Testis (tissue), 3 donors: ENCODE results near the gene IMMT. TPM values are rescaled to one million over a fixed set of nuclear protein-coding genes. Genes with fewer than 3 reads are reported as not detected.

ENCODE experiments used
- DNase-seq: peaks from one replicate; pipeline ENCODE4 v3.0.0-alpha.2; 2019
- H3K27ac ChIP-seq, 2 donors: fragments of 200-600 bp; sonication (generic); one replicate each; pipeline ENCODE4 v1.5.1; 2019
- H3K27me3 ChIP-seq: fragments of 200-600 bp; sonication (generic); one replicate; pipeline ENCODE4 v1.5.1; 2019
- H3K36me3 ChIP-seq: fragments of 200-600 bp; sonication (generic); one replicate; pipeline ENCODE4 v1.5.1; 2017; ENCODE audit warnings: low read depth; ENCODE audit errors: missing control alignments
- H3K4me1 ChIP-seq: fragments of 200-600 bp; sonication (generic); one replicate; pipeline ENCODE4 v1.5.1; 2019
- H3K4me3 ChIP-seq, 2 donors: fragments of 200-600 bp; sonication (generic); one replicate each; pipeline ENCODE4 v1.5.1; 2017 to 2019
- H3K9me3 ChIP-seq: fragments of 200-600 bp; sonication (generic); one replicate; pipeline ENCODE4 v1.5.1; 2017
- POLR2A ChIP-seq: fragments of 450-650 bp; IDR thresholded peaks from one replicate; pipeline ENCODE4 v1.6.1; 2017; ENCODE audit warnings: antibody characterized with exemption, mild to moderate bottlenecking, moderate library complexity
- WGBS, 2 donors: methylation state at CpG; one replicate each; pipeline ENCODE4 v1.1.5; 2018; 5-methylcytosine and 5-hydroxymethylcytosine counted together
- intact Hi-C: fragments of 100-400 bp; cut with DNase I; formaldehyde crosslinking; loops from one replicate; pipeline ENCODE4 v1.15.1; 2023; ENCODE audit warnings: low total_unique reads
- polyA plus RNA-seq: library from polyadenylated mRNA; stranded (reverse); fragments of 350-450 nt; fragmentation: Illumina TruSeq; extraction: RNeasy Lipid Tissue Mini Kit (QIAGEN cat#74804); gene quantifications from one replicate; pipeline ENCODE4 v1.2.3, GENCODE V29; 2014; ENCODE audit warnings: low read depth, low replicate concordance; ENCODE audit not compliant: insufficient read depth
- total RNA-seq, 2 donors: library from RNA; depleted of rRNA; stranded (reverse); fragments of >200 nt; gene quantifications; one replicate each; pipeline ENCODE4 v1.2.3, GENCODE V29; 2016
- TF ChIP-seq, protein P1 (sequence below), 3 experiments: fragments of 450-650 bp in 2 of 3; fragments of 200-600 bp in 1 of 3; sonication (generic) in 1 of 3; IDR thresholded peaks; one replicate each; pipeline ENCODE4 v1.5.1; 2016 to 2019; ENCODE audit warnings: antibody characterized with exemption in 3 of 3, mild to moderate bottlenecking in 2 of 3, moderate library complexity in 1 of 3

IMMT gene
- total and polyA plus RNA-seq, 3 donors from 2014 or later, result 80.6 to 99.8 (median 87.6) TPM

DNA sequence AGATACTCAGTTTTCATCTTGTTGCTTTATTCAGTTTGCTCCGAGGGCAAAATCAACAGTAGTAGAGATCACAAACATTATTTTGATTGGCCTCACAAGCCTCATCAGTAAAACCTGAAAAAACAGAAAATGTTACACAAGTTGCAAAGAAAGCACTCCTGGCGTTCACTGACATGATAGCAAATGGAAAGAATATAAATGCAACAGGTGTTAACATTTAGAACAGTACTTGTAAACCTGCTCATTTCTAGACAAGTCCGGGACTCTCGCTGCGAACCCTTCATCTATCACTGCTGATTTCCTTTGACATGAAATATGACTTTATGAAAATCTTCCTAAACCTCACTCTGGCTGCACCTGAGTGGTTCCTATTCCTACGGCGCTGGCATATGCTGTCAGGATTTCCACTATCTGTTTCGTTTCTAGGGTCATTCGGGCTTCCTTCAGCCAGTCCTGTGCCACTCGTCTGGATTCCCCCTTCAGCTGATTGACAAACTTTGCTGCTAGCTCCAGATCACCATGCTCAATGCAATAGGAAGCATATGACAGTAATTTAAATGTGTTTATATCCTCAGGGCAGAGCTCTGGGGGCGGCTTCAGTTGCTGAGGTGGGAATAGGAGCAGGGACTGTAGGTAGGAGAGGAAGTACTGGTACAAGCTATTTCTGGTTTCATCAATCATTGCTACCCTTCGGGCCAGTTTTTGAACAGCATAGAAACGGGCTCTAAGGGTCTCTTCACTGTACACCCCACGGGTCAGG is 51.2 kb downstream of the IMMT start:
- intact Hi-C loops, result no loop called here
- no peaks in the 10 kb centered on the region for H3K4me1 ChIP-seq
- WGBS, 2 donors, result 81 to 85% methylated on average over 14 of the region's 14 CpGs

DNA sequence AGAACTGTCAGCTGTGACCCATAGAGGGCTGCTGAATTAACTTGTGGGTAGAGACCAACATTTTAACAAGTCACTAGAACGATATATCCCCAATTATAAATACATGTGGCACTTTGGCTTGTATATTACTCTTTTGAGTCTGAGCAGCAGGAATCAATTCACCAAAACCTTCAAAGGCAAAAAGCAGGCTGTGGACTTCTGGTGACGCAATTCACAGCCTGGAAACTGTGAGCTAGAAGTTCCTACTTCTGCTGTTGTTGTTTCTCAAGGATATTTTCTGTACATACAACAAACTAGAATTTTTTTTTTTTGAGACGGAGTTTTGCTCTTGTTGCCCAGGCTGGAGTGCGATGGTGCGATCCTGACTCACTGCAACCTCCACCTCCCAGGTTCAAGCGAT is 52.0 kb downstream of the IMMT start:
- Histone ChIP-seq H3K27me3 (no peaks in the 10 kb centered on the region), H3K4me1 (no peaks in the 10 kb centered on the region), H3K27ac (no peak overlapping the region), H3K36me3 (no peaks in the 10 kb centered on the region), H3K9me3 (no peaks in the 10 kb centered on the region), H3K4me3 (no peak overlapping the region)
- TF ChIP-seq, protein P1, sequence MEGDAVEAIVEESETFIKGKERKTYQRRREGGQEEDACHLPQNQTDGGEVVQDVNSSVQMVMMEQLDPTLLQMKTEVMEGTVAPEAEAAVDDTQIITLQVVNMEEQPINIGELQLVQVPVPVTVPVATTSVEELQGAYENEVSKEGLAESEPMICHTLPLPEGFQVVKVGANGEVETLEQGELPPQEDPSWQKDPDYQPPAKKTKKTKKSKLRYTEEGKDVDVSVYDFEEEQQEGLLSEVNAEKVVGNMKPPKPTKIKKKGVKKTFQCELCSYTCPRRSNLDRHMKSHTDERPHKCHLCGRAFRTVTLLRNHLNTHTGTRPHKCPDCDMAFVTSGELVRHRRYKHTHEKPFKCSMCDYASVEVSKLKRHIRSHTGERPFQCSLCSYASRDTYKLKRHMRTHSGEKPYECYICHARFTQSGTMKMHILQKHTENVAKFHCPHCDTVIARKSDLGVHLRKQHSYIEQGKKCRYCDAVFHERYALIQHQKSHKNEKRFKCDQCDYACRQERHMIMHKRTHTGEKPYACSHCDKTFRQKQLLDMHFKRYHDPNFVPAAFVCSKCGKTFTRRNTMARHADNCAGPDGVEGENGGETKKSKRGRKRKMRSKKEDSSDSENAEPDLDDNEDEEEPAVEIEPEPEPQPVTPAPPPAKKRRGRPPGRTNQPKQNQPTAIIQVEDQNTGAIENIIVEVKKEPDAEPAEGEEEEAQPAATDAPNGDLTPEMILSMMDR (IDR thresholded peaks at IDR 0.05), result no peak
- TF ChIP-seq POLR2A, result no peak
- 89 to 90% methylated on average over 6 of the region's 6 CpGs for WGBS, 2 donors
- intact Hi-C loops, result no loop called here
- DNase-seq, result no peak

More for the DNA sequence above, 51.2 kb downstream of the IMMT start:
- H3K9me3 ChIP-seq, result no peaks in the 10 kb centered on the region
- H3K4me3 ChIP-seq, result no peak overlapping the region
- DNase-seq, result no peak
- H3K27ac ChIP-seq, result no peak overlapping the region
- no peak for TF ChIP-seq POLR2A
- TF ChIP-seq, protein P1 (IDR thresholded peaks at IDR 0.05), result no peak
- no peaks in the 10 kb centered on the region for H3K36me3 ChIP-seq
- no peaks in the 10 kb centered on the region for H3K27me3 ChIP-seq

DNA sequence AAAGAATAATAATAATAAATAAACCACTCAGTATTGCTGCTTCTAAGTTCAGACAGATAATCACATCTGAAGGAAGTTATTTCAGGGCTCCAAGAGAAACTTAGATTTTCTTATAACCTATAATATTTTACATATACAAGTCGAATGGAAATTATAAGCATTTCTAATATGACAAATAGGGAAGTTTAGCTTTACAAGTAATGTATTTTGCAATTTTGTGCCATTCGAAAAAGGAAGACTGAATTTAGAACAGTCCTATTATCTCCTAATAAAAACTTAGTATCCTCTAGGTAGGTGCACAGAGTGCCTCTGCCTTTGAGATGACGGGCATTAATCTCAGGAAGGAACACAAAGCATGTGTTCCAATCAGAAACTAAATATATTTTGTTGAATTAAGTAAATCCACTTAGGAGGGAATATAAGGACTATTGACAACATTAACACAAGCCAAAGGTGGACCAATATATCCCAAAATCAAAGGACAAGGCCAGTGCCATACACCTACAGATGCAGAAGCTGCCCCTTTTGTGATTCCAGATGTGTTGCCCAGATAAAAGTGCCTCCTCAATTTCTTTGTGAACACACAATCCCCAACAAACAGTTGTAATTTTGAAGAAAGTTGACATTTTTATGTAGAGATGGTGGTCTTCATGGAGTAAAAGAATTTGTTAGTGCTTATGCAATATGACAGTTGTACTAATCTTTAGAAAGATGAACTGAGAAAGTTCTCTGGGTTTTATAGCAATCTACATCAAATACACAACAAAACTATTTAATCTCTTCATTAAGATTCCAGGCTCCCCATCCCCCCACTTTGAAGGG is 52.6 kb downstream of the IMMT start:
- 36 to 45% methylated on average over 3 of the region's 3 CpGs for WGBS, 2 donors
- Histone ChIP-seq H3K36me3 (no peaks in the 10 kb centered on the region), H3K4me1 (no peaks in the 10 kb centered on the region), H3K9me3 (no peaks in the 10 kb centered on the region), H3K27ac (no peak overlapping the region), H3K4me3 (no peak overlapping the region), H3K27me3 (no peaks in the 10 kb centered on the region)
- DNase-seq, result no peak
- TF ChIP-seq, protein P1 (IDR thresholded peaks at IDR 0.05), result no peak
- no peak for TF ChIP-seq POLR2A
- intact Hi-C loops, result no loop called here

DNA sequence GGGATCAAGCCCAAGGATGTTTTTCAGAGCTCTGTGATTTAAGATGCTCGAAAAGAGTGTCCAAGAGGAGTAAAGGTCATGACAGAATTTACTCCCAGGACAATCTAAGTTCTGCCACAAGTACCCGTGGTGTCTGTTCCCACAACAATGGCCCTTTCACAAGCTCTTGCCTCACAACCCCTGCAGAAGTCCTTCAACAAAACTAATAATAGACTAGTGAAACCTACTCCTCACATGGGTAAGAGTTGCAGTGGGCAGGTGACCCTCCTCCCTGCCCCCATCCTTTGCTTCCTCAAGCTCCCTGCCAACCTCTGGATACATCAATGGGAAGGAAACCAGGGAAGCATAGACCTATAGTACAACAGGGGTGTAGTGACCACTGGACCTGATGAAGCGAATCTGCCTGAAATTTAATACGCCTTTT is 54.3 kb downstream of the IMMT start:
- no peaks in the 10 kb centered on the region for H3K27me3 ChIP-seq
- WGBS, 2 donors, result 63 to 80% methylated on average over 4 of the region's 4 CpGs
- no peak for TF ChIP-seq POLR2A
- TF ChIP-seq, protein P1 (IDR thresholded peaks at IDR 0.05), result no peak
- DNase-seq, result peak; percentile 23
- no peaks in the 10 kb centered on the region for H3K36me3 ChIP-seq
- no peak overlapping the region for H3K4me3 ChIP-seq
- intact Hi-C loops, result no loop called here
- no peaks in the 10 kb centered on the region for H3K4me1 ChIP-seq
- no peaks in the 10 kb centered on the region for H3K9me3 ChIP-seq
- H3K27ac ChIP-seq, result no peak overlapping the region
